Central memory CD4-positive, alpha-beta T cell (primary cell): Measurements from ENCODE around the gene LSM2.
"Not testable (repeated sequence)": the region's sequence is repeated elsewhere in the genome, so short reads cannot be mapped to it uniquely, and the experiment has no call there.

ENCODE experiments used
- DNase-seq: peaks from one replicate; pipeline ENCODE4 v3.0.0; 2022

LSM2 gene

DNA sequence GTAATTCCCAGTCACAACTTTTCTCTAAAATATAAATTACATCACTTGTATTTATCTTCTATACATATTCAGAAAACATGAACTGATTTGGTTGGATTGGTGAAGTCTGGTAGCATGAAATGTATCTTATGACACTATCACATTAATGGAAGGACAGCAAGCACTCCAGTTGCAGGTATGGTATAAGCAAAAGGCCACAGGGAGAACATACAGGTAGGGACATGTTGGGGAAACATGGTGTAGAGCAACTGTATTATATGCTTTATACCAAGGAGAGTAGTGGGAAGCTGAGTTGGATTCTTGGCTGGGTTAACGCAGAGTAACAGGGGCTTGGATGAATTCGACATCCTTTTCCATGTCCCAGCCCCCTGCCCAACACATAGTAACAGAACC, 9.8 kb downstream of the LSM2 start:
- no peak for DNase-seq

DNA sequence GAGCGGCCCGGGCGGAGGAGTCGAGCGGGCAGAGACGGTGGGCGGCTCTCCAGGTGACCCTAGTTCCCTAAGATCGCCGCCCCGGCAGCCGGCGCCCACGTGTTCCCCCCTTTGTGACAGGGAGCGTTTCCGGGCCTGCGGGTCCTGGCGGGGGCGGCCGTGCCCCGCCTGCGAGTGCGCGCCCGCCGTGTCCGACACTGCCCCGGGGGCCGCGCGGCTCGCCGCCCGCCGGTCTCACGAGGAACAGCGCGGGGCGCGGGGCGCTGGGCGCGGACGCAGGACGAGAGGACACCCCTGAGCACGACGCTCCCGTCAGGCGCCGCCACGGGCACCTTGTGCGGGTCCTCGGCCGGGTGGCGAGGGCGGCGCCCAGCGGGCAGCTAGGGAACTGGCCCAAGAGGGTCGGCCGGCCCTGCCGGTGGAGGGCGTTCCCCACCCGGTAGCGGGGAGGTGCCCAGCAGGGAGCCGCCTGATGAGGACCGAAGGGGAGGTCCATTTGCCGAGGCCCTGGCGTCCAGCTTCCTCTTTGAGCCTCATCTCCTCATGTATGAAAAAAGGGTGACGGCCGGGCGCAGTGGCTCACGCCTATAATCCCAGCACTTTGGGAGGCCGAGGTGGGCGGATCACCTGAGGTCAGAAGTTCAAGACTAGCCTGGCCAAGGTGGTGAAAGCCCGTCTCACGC, 11.0 kb downstream of the LSM2 start, which contains the start of gene VARS1:
VARS1 (minus strand) TSS at position 137 of the 683 bp plus-strand sequence. CDS start 535 bp downstream, outside the sequence.
- DNase-seq = peak; percentile 81

DNA sequence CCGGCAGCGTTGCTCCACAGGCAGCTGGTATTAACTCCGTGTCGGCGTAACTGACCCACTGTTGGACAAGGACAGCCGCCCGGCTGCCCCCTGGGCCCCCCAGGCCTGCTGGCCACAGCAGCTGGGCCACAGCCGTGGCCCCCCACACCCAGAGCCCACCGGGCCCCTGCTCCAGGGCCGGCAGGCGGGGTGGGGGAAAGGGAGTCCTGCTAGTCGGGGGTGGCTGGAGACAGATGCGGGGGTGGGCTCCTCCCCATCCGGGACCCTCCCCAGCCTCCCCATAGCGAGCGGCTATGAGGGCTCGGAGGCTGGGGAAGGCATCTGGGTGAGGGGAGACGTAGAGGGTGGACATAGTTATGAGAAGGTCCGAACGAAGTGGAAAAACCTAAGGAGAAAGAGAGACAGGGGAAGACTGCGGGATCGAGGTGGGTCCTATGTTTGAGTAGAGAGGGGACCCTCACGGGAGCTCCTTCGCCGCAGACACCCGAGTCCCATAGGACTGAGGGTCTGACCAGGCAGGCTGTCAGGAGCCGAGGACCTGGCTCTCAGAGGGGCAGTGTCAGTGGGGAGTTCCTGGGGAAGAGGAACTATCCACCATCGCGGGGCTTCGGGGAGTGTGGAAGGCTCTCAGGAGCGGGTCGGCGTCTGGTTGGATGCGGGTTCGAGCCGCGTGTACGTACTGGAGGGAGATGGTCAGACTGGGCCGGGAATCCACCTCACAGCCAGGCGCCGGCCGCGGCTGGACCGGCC, 11.7 kb downstream of the LSM2 start:
- DNase-seq = no peak

DNA sequence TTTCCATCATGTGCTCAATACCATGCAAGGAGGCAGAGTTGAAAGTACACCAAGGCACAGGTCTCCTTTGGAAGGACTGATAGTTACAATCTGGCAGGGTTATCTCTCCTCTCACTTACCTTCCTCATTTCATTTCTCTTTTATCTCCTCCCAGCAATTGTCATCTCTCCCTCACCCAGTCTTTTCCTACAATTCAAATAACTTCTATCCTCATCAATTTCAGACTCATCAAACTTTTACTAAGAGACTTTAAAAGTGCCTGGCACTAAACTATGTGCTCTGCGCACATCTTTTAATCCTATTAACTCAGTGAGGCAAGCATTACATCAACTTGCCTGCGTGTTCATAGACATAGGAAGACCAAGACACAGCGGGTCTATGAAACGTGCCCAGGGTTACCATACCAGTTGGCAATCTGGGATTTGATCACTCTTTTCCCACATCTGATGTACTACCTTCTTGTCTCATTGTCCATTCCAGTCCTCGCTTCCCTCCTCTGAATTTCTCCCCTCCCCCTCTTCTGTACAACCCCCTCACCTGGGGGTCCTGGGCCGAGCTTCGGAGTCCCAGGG, 12.4 kb downstream of the LSM2 start:
- DNase-seq = no peak

DNA sequence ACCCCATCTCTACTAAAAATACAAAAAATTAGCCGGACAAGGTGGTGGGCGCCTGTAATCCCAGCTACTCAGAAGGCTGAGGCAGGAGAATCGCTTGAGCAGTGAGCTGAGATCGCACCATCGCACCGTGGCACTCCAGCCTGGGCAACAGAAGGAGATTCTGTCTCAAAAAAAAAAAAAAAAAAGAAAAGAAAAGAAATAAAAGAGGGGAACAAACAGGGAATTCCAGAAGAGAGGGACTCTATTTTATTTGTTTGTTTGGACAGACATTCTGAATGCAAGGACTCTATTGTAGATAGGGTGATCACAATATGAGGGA, 12.9 kb downstream of the LSM2 start:
- not testable (repeated sequence) for DNase-seq

DNA sequence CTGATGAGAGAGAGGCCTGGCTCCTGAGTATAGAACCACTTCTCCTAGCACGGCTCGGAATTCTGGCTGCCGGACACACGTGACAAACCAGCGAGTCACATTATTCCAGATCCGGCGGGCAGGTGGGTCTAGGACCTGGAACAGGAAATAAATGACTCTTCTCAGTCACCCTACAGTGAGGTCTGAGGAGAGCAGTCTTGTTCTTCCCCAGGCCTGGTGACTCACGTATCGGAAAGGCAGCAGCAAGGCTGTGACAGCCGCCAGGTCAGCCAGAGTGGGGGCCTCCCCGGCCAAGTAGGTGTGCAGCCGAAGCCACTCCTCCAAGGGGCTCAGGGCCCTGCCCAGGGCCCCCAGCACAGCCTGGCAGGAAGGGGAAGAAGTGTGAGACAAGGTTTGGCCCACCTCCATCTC, 14.0 kb downstream of the LSM2 start:
- DNase-seq = no peak

DNA sequence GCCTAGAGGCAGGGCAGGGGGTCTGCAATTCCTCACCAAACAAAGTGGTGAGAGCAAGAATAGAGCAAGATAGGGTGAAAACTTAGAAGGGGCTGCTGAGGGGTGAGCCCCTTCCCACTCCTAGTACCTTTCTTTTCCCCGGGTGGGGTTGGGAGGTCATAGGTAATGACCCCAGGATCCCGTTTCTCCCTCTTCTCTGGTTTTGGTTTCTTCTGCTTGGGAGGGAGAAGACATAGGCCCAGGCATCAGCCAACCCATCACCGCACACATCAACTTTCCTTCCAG, 14.7 kb downstream of the LSM2 start:
- DNase-seq = no peak

DNA sequence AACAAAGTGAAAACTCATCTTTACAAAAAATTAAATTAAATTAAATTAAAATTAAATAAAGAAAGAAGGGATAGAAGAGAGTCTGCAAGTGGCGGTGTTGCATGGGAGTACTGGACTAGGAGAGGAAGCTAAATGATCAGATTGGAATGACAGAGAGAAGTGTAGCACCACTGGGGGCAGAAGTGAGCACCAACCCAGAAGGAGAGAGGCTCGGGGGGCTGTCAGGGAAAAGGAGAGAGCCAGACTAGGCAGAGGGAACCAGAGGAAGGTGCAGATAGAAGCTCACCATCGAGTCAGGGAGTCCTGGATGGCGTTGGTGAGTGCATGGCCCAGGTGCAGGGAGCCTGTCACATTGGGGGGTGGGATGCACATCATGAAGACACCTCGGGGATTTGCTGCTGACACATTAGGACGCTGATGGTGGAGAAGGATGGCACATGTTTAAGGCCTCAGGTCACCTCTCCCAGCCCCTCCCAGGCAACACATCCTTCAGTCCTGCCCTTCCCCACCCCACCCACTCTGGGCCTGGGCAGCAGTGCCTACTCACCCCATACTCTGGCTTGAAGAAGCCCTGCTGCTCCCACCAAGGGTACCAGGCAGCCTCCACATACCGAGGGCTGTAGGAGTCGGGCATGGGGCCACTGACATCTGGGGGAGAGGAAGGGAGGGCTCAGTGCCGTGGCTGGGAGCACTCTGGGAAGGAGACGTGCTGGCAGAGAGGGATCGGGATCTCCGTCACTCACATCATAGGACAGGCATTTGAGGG, 15.3 kb downstream of the LSM2 start:
- no peak for DNase-seq

DNA sequence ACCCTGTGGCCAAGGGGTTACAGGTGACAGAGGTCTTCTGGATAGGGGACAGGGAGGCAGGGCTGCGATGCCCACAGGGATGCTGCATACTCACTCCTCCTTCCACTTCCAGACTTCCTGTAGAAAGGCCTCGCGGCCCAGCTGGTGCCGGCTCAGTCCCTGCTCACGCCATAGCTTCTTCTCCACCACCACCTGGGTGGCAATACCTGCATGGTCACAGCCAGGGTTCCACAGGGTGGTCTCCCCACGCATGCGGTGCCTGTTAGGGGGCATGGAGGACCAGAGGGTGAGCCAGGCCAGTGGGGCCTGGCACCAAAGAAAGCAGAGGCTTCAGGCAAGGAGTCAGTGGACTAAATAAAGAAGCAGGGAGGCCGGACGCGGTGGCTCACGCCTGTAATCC, 21.3 kb downstream of the LSM2 start:
- no peak for DNase-seq

DNA sequence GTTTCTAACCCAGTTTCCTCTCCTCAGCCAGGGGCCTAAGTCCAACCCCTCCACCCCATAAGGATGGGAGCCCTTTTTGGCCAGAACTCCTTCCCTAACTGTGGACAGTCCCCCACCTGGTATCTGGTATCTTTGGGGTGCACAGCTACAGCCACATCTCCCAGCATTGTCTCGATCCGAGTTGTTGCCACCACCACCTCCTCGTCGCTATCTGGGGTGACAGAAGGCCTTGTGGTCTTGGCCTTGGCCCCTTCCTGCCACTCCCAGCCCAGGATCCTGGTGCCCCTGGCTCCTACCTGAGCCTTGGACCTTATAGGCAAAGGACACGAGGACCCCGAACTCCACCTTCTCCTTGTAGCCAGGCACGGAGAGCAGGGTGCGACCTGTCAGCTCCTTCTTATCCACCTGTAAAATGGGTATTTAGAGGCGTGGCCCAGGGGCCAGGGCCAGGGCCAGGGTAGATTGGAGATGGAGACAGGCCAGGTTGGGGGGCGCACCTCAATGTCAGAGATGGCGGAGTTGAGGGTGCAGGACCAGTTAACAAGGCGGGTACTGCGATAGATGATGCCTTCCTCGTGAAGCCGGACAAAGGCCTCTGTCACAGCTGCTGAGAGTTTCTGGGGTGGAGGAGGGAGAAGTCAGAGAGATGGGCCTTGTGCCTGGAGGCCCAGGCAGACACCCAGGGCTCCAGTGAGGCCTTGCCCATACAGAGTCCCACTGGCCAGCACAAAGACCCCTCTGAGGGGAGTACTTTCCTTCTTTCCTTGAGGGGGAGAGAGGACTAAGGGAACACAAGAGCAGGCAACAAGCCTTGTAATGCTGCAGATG, 22.5 kb downstream of the LSM2 start:
- DNase-seq = no peak

DNA sequence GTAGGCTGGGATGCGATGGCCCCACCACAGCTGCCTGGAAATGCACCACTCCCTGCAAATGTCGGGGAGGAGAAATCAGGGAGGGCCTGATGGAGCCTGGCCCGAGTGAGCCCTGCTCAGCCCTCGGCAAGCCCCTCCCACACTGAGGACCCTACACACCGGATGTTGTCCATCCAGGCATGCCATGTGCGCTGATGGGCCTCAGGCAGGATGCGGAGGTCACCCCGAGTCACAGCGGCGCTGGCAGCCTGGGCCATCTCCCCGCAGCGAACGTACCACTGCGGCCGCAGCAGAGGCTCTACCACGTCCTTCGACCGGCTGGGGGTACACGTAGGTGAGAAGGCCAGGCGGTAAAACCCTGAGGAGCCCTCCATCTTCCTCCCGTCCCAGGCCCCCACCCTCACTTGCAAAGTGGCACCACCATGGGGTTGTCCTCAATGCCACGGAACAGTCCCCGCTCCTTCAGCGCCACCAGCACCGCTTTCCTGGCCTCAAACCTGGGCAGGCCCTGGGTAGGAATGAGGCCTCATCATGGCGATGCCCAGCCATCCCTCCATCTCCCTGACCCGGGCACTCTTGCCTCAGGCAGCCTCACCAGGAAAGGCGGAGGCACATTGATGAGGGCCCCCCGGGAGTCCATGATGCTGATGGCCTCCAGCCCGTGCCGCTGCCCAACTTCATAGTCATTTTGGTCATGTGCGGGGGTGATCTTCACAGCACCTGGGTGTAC, 24.5 kb downstream of the LSM2 start:
- no peak for DNase-seq

DNA sequence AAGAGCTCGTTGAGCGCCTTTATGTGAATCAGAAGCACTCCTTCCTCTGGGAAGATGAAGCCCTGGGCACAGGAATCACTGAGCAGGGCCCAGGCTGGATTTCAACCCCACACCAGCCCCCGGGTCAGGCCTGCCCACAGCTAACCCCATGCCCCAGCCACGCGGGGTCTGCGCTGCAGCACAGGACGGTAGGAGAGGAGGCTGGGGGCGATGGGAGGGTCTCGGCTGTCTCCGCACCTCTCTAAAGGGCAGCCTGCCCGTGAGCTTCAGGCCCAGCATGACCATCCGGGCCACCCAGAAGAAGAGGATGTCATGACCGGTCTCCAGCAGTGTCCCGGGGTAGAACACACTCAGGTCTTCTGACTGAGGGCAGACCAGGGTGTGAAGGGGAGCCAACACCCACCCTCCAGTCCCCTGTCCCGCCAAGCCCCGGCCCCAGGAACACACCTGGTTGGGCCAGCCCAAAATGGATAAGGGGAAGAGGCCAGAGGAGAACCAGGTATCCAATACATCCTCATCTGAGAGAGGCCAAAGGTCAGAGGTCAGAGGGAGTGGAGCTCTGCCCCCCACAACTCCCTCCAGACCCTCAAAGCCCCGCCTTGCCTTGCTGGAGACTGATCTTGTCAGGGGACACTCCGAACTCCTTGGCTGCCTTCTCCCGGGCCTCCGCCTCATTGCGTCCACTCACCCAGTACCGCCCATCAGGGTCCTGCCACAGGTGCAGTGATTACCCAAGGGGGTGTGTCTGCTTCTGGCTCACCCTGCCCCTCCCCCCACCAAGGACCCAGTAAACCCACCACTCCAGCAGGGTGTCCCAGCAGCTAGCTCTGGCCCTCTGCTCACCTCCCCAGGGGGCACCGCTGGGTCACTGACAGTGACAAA, 25.3 kb downstream of the LSM2 start:
- no peak for DNase-seq

DNA sequence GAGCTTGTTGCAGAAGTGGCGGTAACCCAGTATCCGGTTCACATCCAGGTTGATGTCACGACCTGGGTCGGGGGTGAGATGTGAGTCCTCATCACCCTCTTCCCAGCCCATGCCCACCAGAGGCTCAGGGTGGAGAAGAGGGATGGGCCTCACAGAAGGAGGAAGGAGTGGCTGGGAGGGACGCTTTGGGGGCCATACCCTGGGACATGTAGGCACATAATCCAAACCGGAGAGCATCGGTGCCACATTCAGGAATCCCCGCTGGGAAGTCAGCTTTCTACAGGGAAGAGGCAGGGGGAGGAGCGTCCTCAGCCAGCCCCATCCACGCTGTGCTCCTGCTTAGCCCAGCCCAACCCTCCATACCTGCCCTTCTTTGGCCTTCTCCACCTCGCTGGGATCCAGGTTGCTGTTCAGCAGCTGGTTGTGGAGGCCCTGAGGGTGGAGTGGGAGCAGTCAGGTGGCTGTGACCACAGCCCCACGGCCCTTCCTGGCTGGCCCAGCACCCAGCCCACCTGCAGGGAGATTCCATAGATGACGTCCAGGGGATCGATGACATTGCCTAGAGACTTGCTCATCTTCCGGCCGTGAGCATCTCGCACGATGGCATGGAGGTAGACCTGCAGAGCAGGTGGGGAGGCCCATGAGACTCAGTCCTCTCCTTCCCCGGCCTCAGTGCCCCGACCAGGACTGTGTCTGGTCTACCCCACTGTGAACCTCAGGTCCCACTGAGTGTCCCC, 26.1 kb downstream of the LSM2 start:
- DNase-seq = no peak

DNA sequence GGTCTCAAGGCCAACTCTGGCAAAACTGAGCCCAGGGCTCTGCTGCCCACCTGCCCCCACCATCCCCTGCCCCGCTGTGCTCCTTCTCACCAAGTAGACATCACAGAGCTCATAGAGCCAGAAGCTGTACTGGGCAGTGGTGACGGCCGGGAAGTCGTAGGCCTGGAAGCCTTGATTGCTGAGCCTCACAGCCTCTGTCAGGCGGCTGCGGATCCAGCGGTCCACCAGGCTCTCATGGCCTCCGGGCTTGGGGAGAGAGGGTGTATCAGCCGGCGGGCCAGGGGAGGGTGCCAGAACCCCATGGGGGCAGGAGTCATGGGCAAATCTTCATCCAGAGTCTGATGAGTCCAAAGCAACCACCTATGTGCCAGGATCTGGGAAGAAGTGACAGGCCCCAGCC, 26.9 kb downstream of the LSM2 start:
- DNase-seq = no peak

DNA sequence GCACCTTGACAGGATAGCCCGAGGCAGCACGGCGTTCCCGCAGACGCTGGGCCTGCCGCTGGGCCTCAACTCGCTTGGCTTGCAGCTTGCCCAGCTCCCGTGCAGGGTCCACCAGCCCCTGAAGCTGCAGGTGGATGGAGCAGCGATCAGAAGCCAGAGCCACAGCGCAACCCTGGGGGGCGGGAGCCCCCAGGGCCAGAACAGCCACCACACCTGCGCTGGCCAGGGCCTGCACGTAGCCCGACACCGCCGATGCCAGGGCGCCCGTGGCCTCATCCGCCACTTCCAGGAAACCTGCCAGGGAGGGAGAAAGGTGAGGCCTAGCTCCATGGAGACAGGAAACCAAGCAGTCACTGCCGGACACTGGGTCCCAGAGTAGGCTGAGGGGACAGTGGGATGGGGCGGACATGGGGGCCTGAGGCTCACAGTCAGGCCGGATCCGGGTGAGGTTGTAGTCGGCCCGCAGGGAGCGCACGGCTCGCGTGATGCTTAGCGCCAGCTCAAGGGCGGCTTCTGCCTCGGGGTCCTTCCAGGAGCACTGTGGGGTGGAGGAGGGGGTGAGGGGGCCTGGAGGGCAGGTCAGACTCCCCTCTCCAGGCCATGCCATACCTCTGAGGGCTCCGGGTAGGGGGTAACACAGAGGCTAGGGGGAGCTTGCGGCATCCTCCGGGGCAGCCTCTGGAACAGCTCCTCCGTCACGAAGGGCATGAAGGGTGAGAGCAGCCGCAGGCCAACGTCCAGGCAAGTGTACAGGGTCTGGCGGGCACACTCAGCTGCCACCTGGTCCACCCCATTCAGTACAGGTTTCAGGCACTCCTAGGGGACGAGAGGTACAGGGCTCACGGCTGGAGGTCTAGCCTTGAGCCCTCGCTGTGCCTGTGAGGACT, 27.5 kb downstream of the LSM2 start:
- DNase-seq = no peak

DNA sequence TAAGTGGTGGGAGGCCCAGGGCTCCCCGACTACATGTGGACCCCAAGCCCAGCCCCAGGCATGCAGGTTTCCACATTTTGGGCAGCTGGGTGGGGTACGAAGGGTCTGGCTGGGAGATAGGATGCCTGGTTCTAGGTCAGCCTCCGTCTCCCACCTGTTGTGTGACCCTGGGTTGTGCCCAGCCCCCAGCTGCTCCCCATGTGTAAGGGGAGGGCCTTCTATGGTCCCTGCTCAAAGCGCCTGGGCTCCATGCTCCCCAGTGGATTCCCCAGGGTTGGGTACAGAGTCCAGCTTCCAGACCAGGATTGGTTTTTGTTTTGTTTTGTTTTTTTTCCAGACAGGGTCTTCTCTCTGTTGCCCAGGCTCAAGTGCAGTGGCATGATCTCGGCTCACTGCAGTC, 28.6 kb downstream of the LSM2 start:
- DNase-seq = no peak

DNA sequence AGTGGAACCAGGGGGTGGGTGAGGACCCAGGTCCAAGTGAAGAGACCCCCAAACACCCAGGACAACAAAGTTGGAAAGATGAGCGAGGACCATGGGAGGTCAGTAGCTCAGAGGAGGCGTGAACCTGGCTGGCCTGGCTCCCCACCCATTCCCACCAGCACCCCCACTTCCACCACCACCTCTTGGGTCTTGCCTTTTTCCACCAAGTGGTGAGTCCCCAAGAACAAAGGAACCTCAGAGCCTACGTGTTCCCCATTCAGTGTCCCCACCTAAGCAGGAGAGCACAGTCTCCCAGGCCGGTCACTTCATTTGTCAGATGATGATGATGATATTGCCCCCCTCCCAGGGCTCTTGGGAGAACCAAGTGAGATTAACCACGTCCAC, 29.1 kb downstream of the LSM2 start:
- DNase-seq = no peak

DNA sequence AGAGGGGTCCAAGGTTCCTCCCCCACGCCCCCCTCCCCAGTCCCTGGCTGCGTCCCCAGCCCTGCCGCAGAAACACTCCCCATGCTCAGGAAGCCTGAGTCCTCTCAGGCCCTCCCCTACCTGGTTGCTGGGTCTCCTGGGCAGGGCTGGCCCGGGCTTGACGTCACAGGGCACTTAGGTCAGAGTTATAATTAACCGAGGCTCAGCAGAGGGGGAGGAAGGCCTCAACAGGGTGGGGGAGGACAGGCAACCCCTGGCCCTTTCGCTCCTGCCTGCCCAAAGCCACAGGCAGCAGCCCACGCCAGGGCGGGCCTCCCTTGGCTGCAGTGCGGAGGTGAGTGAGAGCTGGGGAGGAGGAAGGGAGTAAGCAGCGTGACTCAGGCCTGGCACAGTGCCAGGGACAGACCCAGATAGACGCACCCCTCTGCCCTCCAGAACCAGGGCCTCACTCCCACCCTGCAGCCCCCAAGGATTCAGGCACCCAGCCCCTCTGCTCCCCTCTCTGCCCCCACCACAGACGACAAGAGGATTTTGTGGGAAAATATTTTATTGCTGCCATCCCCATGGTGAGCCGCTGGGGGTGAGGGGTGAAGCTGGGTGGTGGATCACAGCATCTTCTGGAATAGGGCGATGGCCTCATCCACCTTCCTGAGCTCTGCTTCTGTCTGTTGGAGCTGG, 29.6 kb downstream of the LSM2 start, which contains the start of gene VWA7:
VWA7 (minus strand) TSS at position 340 of the 678 bp plus-strand sequence. CDS start 549 bp downstream, outside the sequence.
- DNase-seq = peak; percentile 54
